Fibroblast of lung (primary cell): ENCODE data around the gene C19orf38.

ENCODE experiments used
- CTCF ChIP-seq, 2 donors: IDR thresholded peaks in 1 of 2; conservative IDR thresholded peaks in 1 of 2; 1 replicate in 1 of 2; 2 replicates in 1 of 2; pipeline ENCODE4 v1.5.1; 2011 to 2012; ENCODE audit warnings: low read length in 2 of 2, control low read depth in 1 of 2, inconsistent platforms in 1 of 2, low read depth in 1 of 2, mild to moderate bottlenecking in 1 of 2
- EZH2 ChIP-seq: IDR thresholded peaks from 2 replicates; pipeline ENCODE4 v1.5.1; 2012; ENCODE audit warnings: low read length, control low read depth, mild to moderate bottlenecking; ENCODE audit errors: missing control alignments

GRCh38 chr19:10828981-10829821 lies 19.0 kb upstream of the C19orf38 start:
- TF ChIP-seq CTCF (conservative IDR thresholded peaks at IDR 0.05 in 1 of 2, IDR thresholded peaks at IDR 0.05 in 1 of 2; ENCODE audit: low read depth in 1 of 2, low read length in 2 of 2): no peak
- no peak for TF ChIP-seq EZH2
